Endometrial microvascular endothelial cells (primary cell): Measurements from ENCODE around the gene NT5E. TPM values are rescaled to one million over a fixed set of nuclear protein-coding genes. Genes with fewer than 3 reads are reported as not detected.
"Not testable (repeated sequence)": the region's sequence is repeated elsewhere in the genome, so short reads cannot be mapped to it uniquely, and the experiment has no call there.

Experiments
- in situ Hi-C: cut with HindIII; loops from 2 replicates; pipeline ENCODE4 v1.10.0; 2017; ENCODE audit warnings: low sequenced_read_pairs, low pct_unique_long_range_greater_than_20kb; ENCODE audit errors: inconsistent ontology term
- total RNA-seq: library from RNA; depleted of rRNA; stranded (reverse); fragments of >200 nt; gene quantifications from one replicate; pipeline ENCODE4 v1.2.3, GENCODE V29; 2015; ENCODE audit errors: inconsistent ontology term

NT5E gene
- total RNA-seq, 1 donor from 2014 or later = 271 TPM

- in situ Hi-C loops = loop anchor here (25.0 kb wide), 1 partner anchor 110 kb away; no protein-coding TSS in a partner anchor
These were observed 22.9 kb downstream of the NT5E start for GRCh38 chr6:85472744-85473143.

- in situ Hi-C loops = loop anchor here (25.0 kb wide), 1 partner anchor 111 kb away; no protein-coding TSS in a partner anchor
These were observed 23.9 kb downstream of the NT5E start for GRCh38 chr6:85473748-85474147.

- in situ Hi-C loops = no loop called here
These were observed 26.6 kb downstream of the NT5E start for GRCh38 chr6:85476532-85476931.

GRCh38 chr6:85479208-85479607 lies 29.3 kb downstream of the NT5E start:
- in situ Hi-C loops = no loop called here

GRCh38 chr6:85482206-85482904 lies 32.5 kb downstream of the NT5E start:
- in situ Hi-C loops = no loop called here

- in situ Hi-C loops = no loop called here
These were observed 33.2 kb downstream of the NT5E start for GRCh38 chr6:85482905-85483700.

- in situ Hi-C loops = no loop called here
These were observed 34.0 kb downstream of the NT5E start for GRCh38 chr6:85483846-85484245.

- in situ Hi-C loops = no loop called here
These were observed 35.1 kb downstream of the NT5E start for GRCh38 chr6:85484948-85485347.

- in situ Hi-C loops = no loop called here
These were observed 40.8 kb downstream of the NT5E start for GRCh38 chr6:85490516-85491248.

GRCh38 chr6:85493389-85493788 lies 43.5 kb downstream of the NT5E start:
- in situ Hi-C loops = no loop called here

GRCh38 chr6:85494547-85495536 lies 45.0 kb downstream of the NT5E start:
- in situ Hi-C loops = no loop called here

GRCh38 chr6:85496009-85496579 lies 46.2 kb downstream of the NT5E start:
- in situ Hi-C loops = no loop called here

GRCh38 chr6:85496856-85497255 lies 47.0 kb downstream of the NT5E start:
- in situ Hi-C loops = no loop called here

GRCh38 chr6:85498596-85499258 lies 48.8 kb downstream of the NT5E start:
- in situ Hi-C loops = no loop called here

- in situ Hi-C loops = no loop called here
These were observed 56.7 kb downstream of the NT5E start for GRCh38 chr6:85506441-85507093.

GRCh38 chr6:85516168-85516567 lies 66.3 kb downstream of the NT5E start:
- in situ Hi-C loops = no loop called here

GRCh38 chr6:85524281-85524680 lies 74.4 kb downstream of the NT5E start:
- in situ Hi-C loops = not testable (repeated sequence)
